Tibial nerve (tissue), 4 donors: Measurements from ENCODE around the gene ADRM1. TPM values are rescaled to one million over a fixed set of nuclear protein-coding genes. Genes with fewer than 3 reads are reported as not detected.

ENCODE experiments used
- DNase-seq, 2 donors: peaks; one replicate each; pipeline ENCODE4 v3.0.0-alpha.2; 2019; ENCODE audit warnings: low spot score in 2 of 2
- H3K27ac ChIP-seq, 4 donors: fragments of 200-600 bp; sonication (generic) in 3 of 4; one replicate each; pipeline ENCODE4 v1.5.1; 2017 to 2019; ENCODE audit warnings: mild to moderate bottlenecking in 1 of 4
- H3K27me3 ChIP-seq, 2 donors: fragments of 200-600 bp; sonication (generic) in 1 of 2; one replicate each; pipeline versions ENCODE4 v1.5.1 to v1.6.0; 2017 to 2019
- H3K36me3 ChIP-seq, 3 donors: fragments of 200-600 bp; sonication (generic); one replicate each; pipeline ENCODE4 v1.5.1; 2018 to 2019
- H3K4me1 ChIP-seq, 4 donors: fragments of 200-600 bp; sonication (generic) in 3 of 4; one replicate each; pipeline ENCODE4 v1.5.1; 2017 to 2019
- H3K4me3 ChIP-seq, 4 donors: fragments of 200-600 bp; sonication (generic) in 3 of 4; one replicate each; pipeline ENCODE4 v1.5.1; 2017 to 2019; ENCODE audit warnings: mild to moderate bottlenecking in 1 of 4, moderate library complexity in 1 of 4
- H3K9me3 ChIP-seq, 4 donors: fragments of 200-600 bp; sonication (generic) in 3 of 4; one replicate each; pipeline ENCODE4 v1.5.1; 2017 to 2019
- CTCF ChIP-seq, 5 experiments: fragments of 200-600 bp in 3 of 5; fragments of 450-650 bp in 2 of 5; sonication (generic) in 3 of 5; IDR thresholded peaks; one replicate each; pipeline ENCODE4 v1.5.1; 2016 to 2019; ENCODE audit warnings: antibody characterized with exemption in 5 of 5, mild to moderate bottlenecking in 3 of 5, moderate library complexity in 2 of 5
- EP300 ChIP-seq, 2 donors: sonication (generic); formaldehyde crosslinking; IDR thresholded peaks; one replicate each; pipeline ENCODE4 v1.6.1; 2017; ENCODE audit warnings: antibody characterized with exemption in 2 of 2, mild to moderate bottlenecking in 1 of 2
- POLR2A ChIP-seq, 2 donors: fragments of 450-650 bp; IDR thresholded peaks; one replicate each; pipeline ENCODE4 v1.6.1; 2017; ENCODE audit warnings: antibody characterized with exemption in 2 of 2, mild to moderate bottlenecking in 2 of 2, moderate library complexity in 2 of 2
- WGBS, 2 donors: methylation state at CpG; one replicate each; pipeline ENCODE4 v1.1.5; 2018; 5-methylcytosine and 5-hydroxymethylcytosine counted together
- total RNA-seq, 4 donors: library from RNA; depleted of rRNA; stranded (reverse); fragments of >200 nt; gene quantifications; one replicate each; pipeline ENCODE4 v1.1.0, GENCODE V29; 2016

ADRM1 gene
- total RNA-seq, 4 donors from 2014 or later: 111 to 132 (median 129) TPM

GRCh38 chr20:62354031-62354808, 51.4 kb downstream of the ADRM1 start:
- no peak for DNase-seq
- Histone ChIP-seq H3K27me3 (no peaks in the 10 kb centered on the region), H3K36me3 (peaks cover 0 to 23% (median 0%) of the 10 kb centered on the region in 3 donors), H3K4me3 (no peak overlapping the region), H3K27ac (peak overlapping the region; percentile 83 to 96 (median 86)), H3K4me1 (peaks cover 0 to 69% (median 51%) of the 10 kb centered on the region in 4 donors), H3K9me3 (no peaks in the 10 kb centered on the region)
- TF ChIP-seq EP300 (IDR thresholded peaks at IDR 0.05): no peak
- TF ChIP-seq CTCF (IDR thresholded peaks at IDR 0.05): no peak
- TF ChIP-seq POLR2A (IDR thresholded peaks at IDR 0.05): no peak
- WGBS, 2 donors: 65 to 69% methylated on average over 13 to 14 of the region's 14 CpGs

GRCh38 chr20:62354811-62355341, 52.1 kb downstream of the ADRM1 start:
- no peak for DNase-seq
- 59 to 75% methylated on average over 9 to 12 of the region's 16 CpGs for WGBS, 2 donors
- Histone ChIP-seq H3K27me3 (no peaks in the 10 kb centered on the region), H3K4me1 (peaks cover 0 to 75% (median 57%) of the 10 kb centered on the region in 4 donors), H3K36me3 (peaks cover 0 to 21% (median 0%) of the 10 kb centered on the region in 3 donors), H3K4me3 (peak overlapping the region in 1 of 4 donors; percentile 14), H3K9me3 (no peaks in the 10 kb centered on the region), H3K27ac (peak overlapping the region; percentile 83 to 96 (median 86))
- no peak for TF ChIP-seq CTCF (IDR thresholded peaks at IDR 0.05)
- TF ChIP-seq EP300 (IDR thresholded peaks at IDR 0.05): no peak
- no peak for TF ChIP-seq POLR2A (IDR thresholded peaks at IDR 0.05)

DNA sequence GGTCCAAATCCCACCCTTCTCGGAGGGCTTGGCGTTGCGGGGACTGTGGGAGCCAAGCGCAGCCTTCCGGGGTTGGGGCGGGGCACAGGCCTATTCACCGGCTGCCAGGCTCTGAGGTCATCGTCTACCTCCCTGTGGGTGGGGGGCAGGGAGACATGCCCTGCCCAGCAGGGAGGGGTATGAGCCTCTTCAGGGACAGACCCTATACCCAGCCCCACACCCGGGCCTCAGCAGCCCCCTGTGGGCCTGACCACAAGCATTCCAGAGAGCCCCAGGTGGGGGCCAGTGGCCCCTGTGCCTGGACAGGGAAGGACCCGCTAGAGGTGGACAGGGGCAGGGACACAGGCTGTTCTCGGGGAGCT, 52.7 kb downstream of the ADRM1 start:
- Histone ChIP-seq H3K4me3 (peak overlapping the region in 1 of 4 donors; percentile 14), H3K27ac (peak overlapping the region; percentile 83 to 96 (median 86)), H3K36me3 (peaks cover 0 to 15% (median 0%) of the 10 kb centered on the region in 3 donors), H3K27me3 (no peaks in the 10 kb centered on the region), H3K9me3 (no peaks in the 10 kb centered on the region), H3K4me1 (peaks cover 0 to 78% (median 59%) of the 10 kb centered on the region in 4 donors)
- TF ChIP-seq EP300 (IDR thresholded peaks at IDR 0.05): no peak
- TF ChIP-seq POLR2A (IDR thresholded peaks at IDR 0.05): no peak
- TF ChIP-seq CTCF (IDR thresholded peaks at IDR 0.05): no peak
- no peak for DNase-seq
- 20 to 21% methylated on average over 4 to 7 of the region's 11 CpGs for WGBS, 2 donors

- peaks cover 0 to 9% (median 0%) of the 10 kb centered on the region in 3 donors for H3K36me3 ChIP-seq
- H3K27ac ChIP-seq: peak overlapping the region; percentile 83 to 96 (median 86)
- no peaks in the 10 kb centered on the region for H3K27me3 ChIP-seq
- H3K4me3 ChIP-seq: peak overlapping the region in 2 of 4 donors; percentile 5 to 20
- no peak for DNase-seq
- no peaks in the 10 kb centered on the region for H3K9me3 ChIP-seq
- H3K4me1 ChIP-seq: peaks cover 0 to 84% (median 64%) of the 10 kb centered on the region in 4 donors
- TF ChIP-seq CTCF (IDR thresholded peaks at IDR 0.05) (no peak), POLR2A (IDR thresholded peaks at IDR 0.05) (no peak), EP300 (IDR thresholded peaks at IDR 0.05) (peak in 1 of 2 donors; percentile 35)
- 17 to 23% methylated on average over 28 of the region's 29 CpGs for WGBS, 2 donors
Observed at GRCh38 chr20:62355878-62356588, 53.2 kb downstream of the ADRM1 start.
